ES-I3 (cell line): ENCODE results near the gene KIF3C.
"Not testable (repeated sequence)": the region's sequence is repeated elsewhere in the genome, so short reads cannot be mapped to it uniquely, and the experiment has no call there.

ENCODE experiments used
- H3K36me3 ChIP-seq: 2 replicates; pipeline ENCODE4 v1.6.1; 2013; ENCODE audit warnings: mild to moderate bottlenecking, low read length, control low read depth, moderate library complexity; ENCODE audit not compliant: insufficient read depth
- H3K4me1 ChIP-seq: 2 replicates; pipeline ENCODE4 v1.6.1; 2013; ENCODE audit warnings: mild to moderate bottlenecking, control low read depth, low read length; ENCODE audit not compliant: insufficient read depth
- H3K9ac ChIP-seq: 2 replicates; pipeline ENCODE4 v1.6.1; 2013; ENCODE audit warnings: low read depth, mild to moderate bottlenecking, low read length, moderate library complexity
- H3K9me3 ChIP-seq: 2 replicates; pipeline ENCODE4 v1.6.1; 2013; ENCODE audit warnings: mild to moderate bottlenecking, low read length, moderate library complexity; ENCODE audit not compliant: control insufficient read depth, insufficient read depth

The KIF3C gene

DNA sequence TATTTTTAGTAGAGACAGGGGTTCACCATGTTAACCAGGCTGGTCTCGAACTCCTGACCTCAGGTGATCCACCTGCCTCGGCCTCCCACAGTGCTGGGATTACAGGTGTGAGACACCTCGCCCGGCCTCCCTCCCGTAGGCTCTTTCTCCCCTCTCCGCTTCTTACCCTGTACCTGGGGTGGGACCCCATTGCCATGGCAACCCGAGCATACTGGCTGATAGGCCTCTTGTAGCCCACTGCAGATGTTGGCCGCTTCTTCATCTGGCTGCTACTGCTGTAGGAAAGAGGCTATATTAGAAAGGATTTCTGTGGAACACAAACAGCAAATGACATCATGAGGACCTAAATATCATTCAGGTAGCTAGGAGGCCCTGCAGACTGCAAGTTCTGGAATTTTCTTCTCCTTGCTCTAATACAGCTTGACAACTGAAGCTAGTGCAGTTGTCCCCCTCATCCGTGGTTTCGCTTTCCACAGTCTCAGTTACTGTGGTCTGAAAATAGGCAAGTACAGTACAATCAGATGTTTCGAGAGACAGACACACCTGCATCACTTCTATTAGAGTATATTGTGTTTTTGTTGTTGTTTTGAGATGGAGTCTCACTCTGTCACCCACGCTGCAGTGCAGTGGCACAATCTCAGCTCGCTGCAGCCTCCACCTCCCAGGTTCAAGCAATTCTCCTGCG is 52.4 kb downstream of the KIF3C start:
- Histone ChIP-seq H3K9me3 (no peaks in the 10 kb centered on the region), H3K36me3 (no peaks in the 10 kb centered on the region; the same call in none of the 2 replicates), H3K4me1 (no peaks in the 10 kb centered on the region), H3K9ac (no peak overlapping the region)

DNA sequence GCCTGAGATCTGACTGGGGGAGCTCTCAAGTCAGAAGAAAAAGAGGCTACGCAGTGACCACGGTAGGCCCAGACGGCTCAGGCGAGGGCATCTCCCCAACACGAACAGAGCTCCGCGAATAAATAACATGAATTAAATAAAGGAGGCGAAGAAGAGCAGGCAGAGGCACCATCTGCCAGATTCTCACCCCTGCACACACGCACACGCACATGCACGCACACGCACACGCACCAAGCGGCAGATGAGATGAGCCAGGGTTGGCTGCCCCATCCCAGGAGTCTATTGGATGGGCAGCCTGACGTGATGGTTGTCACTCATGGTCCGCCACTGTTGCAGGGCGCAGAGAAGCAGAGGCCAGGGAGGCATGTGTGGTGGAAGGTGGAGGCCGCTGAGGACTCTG is 53.6 kb downstream of the KIF3C start:
- Histone ChIP-seq H3K9ac (no peak overlapping the region), H3K4me1 (no peaks in the 10 kb centered on the region), H3K36me3 (no peaks in the 10 kb centered on the region; the same call in 1 of the 2 replicates), H3K9me3 (no peaks in the 10 kb centered on the region)

- Histone ChIP-seq H3K9me3 (no peaks in the 10 kb centered on the region), H3K9ac (no peak overlapping the region), H3K36me3 (no peaks in the 10 kb centered on the region; the same call in 1 of the 2 replicates), H3K4me1 (no peaks in the 10 kb centered on the region)
These were observed 55.1 kb downstream of the KIF3C start for GRCh38 chr2:25926984-25927756.

DNA sequence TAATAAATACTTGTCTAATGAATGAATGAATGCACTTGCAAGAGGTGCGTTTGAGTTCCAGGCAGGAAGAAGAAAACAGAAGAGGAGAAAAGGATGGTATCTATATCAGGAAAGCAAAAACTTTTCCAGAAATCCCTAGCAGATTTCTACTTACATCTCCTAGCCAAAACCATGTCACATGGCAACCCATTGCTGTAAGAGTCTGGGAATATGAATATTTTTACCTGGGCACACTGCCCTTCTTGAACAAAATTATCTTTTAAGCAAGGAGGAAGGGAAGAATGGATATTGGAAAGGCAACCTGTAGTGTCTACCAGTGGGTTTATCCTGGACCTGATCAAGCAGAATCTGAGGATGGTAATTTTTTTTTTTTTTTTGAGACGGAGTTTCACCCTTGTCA is 59.8 kb downstream of the KIF3C start:
- Histone ChIP-seq H3K9ac (no peak overlapping the region), H3K9me3 (no peaks in the 10 kb centered on the region), H3K36me3 (no peaks in the 10 kb centered on the region; the same call in 1 of the 2 replicates), H3K4me1 (no peaks in the 10 kb centered on the region)

DNA sequence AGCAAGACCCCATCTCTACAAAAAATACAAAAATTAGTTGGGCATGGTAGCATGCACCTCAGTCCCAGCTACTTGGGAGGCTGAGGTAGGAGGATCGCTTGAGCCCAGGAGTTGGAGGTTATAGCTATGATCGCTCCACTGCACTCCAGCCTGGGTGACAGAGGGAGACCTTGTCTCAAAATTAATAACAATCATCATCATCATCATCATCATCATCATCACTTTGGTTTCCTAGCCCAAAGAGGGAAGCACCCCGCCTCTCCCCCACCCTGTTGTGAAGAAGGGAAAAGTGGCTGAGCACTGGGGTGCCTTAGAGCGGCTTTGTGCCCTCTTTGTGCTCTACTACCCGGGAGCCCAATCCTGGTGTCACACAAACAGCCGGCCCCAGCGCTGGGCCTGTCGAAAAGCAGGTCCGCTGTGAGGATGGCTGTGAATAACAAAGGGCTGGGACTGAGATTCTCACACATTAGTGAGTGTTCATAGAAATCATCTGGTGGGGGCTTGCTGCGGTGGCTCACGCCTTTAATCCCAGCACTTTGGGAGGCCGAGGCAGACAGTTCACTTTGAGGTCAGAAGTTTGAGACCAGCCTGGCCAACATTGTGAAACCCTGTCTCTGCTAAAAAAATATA is 61.4 kb downstream of the KIF3C start:
- Histone ChIP-seq H3K9ac (no peak overlapping the region), H3K4me1 (no peaks in the 10 kb centered on the region), H3K9me3 (no peaks in the 10 kb centered on the region), H3K36me3 (no peaks in the 10 kb centered on the region)

DNA sequence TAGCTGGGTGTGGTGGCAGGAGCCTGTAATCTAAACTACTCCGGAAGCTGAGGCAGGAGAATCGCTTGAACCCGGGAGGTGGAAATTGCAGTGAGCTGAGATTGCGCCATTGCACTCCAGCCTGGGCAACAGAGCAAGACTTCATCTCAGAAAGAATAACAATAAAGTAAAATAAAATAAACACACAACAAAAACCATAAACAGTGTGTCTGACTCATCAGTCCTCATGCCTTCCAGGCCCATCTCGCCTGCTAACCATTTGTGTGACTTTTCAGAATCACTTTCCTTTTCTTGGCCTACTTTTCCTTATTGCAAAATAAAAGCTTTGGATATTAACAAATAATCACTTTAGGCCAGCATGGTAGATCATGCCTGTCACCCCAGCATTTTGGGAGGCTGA is 62.0 kb downstream of the KIF3C start:
- Histone ChIP-seq H3K36me3 (no peaks in the 10 kb centered on the region), H3K4me1 (no peaks in the 10 kb centered on the region), H3K9me3 (no peaks in the 10 kb centered on the region), H3K9ac (no peak overlapping the region)

DNA sequence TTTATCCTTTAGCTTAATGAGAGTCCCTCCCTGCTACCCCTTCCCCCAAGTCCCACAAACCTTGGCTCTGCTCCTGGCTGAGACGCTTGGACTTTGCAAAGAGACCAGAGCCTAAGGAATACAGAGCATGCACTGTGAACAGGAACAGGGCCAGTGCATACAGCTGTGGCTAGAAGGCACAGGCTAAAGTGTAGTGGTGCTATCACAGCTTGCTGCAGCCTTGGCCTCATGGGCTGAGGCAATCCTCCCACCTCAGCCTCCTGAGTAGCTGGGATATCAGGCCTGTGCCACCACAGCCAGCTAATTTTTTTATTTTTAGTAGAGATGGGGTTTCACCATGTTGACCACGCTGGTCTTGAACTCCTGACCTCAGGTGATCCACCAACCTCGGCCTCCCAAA is 64.5 kb downstream of the KIF3C start:
- no peaks in the 10 kb centered on the region; the same call in 1 of the 2 replicates for H3K4me1 ChIP-seq
- H3K9me3 ChIP-seq: no peaks in the 10 kb centered on the region
- no peaks in the 10 kb centered on the region for H3K36me3 ChIP-seq
- H3K9ac ChIP-seq: no peak overlapping the region

DNA sequence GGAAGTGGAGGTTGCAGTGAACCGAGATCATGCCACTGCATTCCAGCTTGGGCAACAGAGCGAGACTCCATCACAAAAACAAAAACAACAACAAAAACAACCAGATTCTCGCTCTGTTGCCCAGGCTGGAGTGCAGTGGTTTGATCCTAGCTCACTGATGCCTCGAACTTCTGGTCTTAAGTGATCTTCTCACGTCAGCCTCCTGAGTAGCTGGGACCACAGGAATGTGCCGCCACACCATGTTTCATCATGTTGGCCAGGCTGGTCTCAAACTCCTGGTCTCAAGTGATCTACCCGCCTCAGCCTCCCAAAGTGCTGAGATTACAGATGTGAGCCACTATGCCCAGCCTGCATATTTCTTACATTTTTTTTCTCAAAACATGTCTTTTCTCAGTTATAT is 64.9 kb downstream of the KIF3C start:
- H3K9me3 ChIP-seq, H3K4me1 ChIP-seq, H3K36me3 ChIP-seq, H3K9ac ChIP-seq: not testable (repeated sequence)

- H3K36me3 ChIP-seq, H3K9me3 ChIP-seq, H3K9ac ChIP-seq, H3K4me1 ChIP-seq: not testable (repeated sequence)
These were observed 66.1 kb downstream of the KIF3C start for GRCh38 chr2:25915944-25916772.

- not testable (repeated sequence) for H3K9ac ChIP-seq, H3K4me1 ChIP-seq, H3K9me3 ChIP-seq, H3K36me3 ChIP-seq
These were observed 66.9 kb downstream of the KIF3C start for GRCh38 chr2:25915411-25915810.

DNA sequence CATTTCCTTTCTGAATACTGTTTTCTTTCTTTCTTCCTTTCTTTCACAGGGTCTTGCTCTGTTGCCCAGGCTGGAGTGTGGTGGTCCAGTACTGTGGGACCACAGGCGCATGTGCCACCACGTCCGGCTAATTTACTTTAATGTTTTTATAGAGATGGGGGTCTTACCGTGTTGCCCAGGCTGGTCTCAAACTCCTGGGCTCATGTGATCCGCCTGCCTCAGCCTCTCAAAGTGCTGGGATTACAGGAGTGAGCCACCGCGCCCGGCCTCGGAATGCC is 68.7 kb downstream of the KIF3C start:
- not testable (repeated sequence) for H3K4me1 ChIP-seq, H3K36me3 ChIP-seq, H3K9me3 ChIP-seq
- peak overlapping the region; percentile 42; the same call in 1 of the 2 replicates for H3K9ac ChIP-seq

- Histone ChIP-seq H3K9ac (peak overlapping the region; percentile 42; the same call in 1 of the 2 replicates), H3K36me3 (no peaks in the 10 kb centered on the region), H3K4me1 (peaks cover 3% of the 10 kb centered on the region), H3K9me3 (no peaks in the 10 kb centered on the region)
These were observed 69.2 kb downstream of the KIF3C start for GRCh38 chr2:25912851-25913695.

DNA sequence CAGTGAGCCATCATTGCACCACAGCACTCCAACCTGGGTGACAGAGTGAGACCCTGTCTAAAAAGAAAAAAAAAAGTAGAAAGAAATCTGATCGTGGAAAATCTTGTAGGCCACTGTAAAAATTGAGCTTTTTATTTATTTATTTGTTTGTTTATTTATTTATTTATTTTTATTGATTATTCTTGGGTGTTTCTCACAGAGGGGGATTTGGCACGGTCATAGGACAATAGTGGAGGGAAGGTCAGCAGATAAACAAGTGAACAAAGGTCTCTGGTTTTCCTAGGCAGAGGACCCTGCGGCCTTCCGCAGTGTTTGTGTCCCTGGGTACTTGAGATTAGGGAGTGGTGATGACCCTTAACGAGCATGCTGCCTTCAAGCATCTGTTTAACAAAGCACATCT is 72.7 kb downstream of the KIF3C start:
- H3K4me1 ChIP-seq, H3K9ac ChIP-seq, H3K9me3 ChIP-seq, H3K36me3 ChIP-seq: not testable (repeated sequence)

DNA sequence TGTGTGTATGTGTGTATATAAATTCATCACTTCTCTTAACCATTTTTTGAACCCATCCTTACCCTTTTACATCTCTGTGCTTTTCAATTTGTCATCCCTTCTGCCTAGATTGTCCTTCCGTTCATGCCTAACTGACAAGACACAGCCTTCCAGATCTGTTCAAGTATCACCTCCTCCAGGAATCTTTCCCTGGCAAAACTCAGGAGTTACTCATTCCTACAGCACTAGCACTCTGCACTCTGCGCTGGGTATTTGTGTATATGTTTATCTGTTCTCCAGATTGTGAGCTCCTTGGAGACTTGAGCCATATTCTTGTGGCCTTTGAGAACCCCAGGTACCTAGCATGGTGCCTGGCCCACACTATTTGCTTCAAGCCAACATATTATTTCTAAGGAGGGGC is 77.2 kb downstream of the KIF3C start:
- Histone ChIP-seq H3K9me3 (no peaks in the 10 kb centered on the region), H3K9ac (no peak overlapping the region), H3K36me3 (no peaks in the 10 kb centered on the region), H3K4me1 (no peaks in the 10 kb centered on the region)
